Neural crest cell (in vitro differentiated cells): Measurements from ENCODE around the gene TSFM. TPM values are rescaled to one million over a fixed set of nuclear protein-coding genes. Genes with fewer than 3 reads are reported as not detected.

ENCODE experiments used
- DNase-seq: peaks from one replicate; pipeline ENCODE4 v3.0.0; 2021; ENCODE audit warnings: low read depth, mixed read lengths, low spot score
- H3K27ac Mint-ChIP-seq: one replicate; pipeline ENCODE4 v1.8.0; 2021; ENCODE audit warnings: mild to moderate bottlenecking, mixed read lengths; ENCODE audit not compliant: unreplicated experiment
- H3K27me3 Mint-ChIP-seq: 2 replicates; pipeline ENCODE4 v1.8.0; 2021; ENCODE audit warnings: low read depth, mild to moderate bottlenecking, mixed read lengths
- H3K36me3 Mint-ChIP-seq: 2 replicates; pipeline ENCODE4 v1.8.0; 2021; ENCODE audit warnings: low read depth, mild to moderate bottlenecking, mixed read lengths
- H3K4me1 Mint-ChIP-seq: 2 replicates; pipeline ENCODE4 v1.8.0; 2021; ENCODE audit warnings: mixed read lengths
- H3K4me3 Mint-ChIP-seq: one replicate; pipeline ENCODE4 v1.8.0; 2021; ENCODE audit warnings: mild to moderate bottlenecking, mixed read lengths
- H3K9me3 Mint-ChIP-seq: 2 replicates; pipeline ENCODE4 v1.8.0; 2021; ENCODE audit warnings: mixed read lengths
- CTCF ChIP-seq: fragments of 200-600 bp; sonication (generic); conservative IDR thresholded peaks from 2 replicates; pipeline ENCODE4 v1.5.0; 2021; ENCODE audit warnings: antibody characterized with exemption, mild to moderate bottlenecking
- total RNA-seq: library from RNA; stranded (reverse); gene quantifications from 2 replicates; pipeline ENCODE4 v1.2.1, GENCODE V29; 2021

TSFM gene
- total RNA-seq, 1 donor from 2014 or later, result 32.3 TPM

- no peak for TF ChIP-seq CTCF
- Mint-ChIP-seq H3K27ac (peak overlapping the region; percentile 83), H3K9me3 (no peaks in the 10 kb centered on the region), H3K4me3 (no peak overlapping the region), H3K27me3 (no peaks in the 10 kb centered on the region), H3K4me1 (no peaks in the 10 kb centered on the region), H3K36me3 (no peaks in the 10 kb centered on the region)
- DNase-seq, result no peak
Measured at GRCh38 chr12:57813111-57813970, 30.8 kb downstream of the TSFM start.

GRCh38 chr12:57813971-57814772 is 31.6 kb downstream of the TSFM start:
- no peak overlapping the region for H3K27ac Mint-ChIP-seq
- H3K4me3 Mint-ChIP-seq, result no peak overlapping the region
- no peaks in the 10 kb centered on the region for H3K4me1 Mint-ChIP-seq
- no peaks in the 10 kb centered on the region for H3K36me3 Mint-ChIP-seq
- DNase-seq, result no peak
- H3K27me3 Mint-ChIP-seq, result no peaks in the 10 kb centered on the region
- no peaks in the 10 kb centered on the region for H3K9me3 Mint-ChIP-seq
- TF ChIP-seq CTCF, result no peak

GRCh38 chr12:57815177-57816000 is 32.8 kb downstream of the TSFM start:
- Mint-ChIP-seq H3K27me3 (no peaks in the 10 kb centered on the region), H3K36me3 (no peaks in the 10 kb centered on the region), H3K4me3 (no peak overlapping the region), H3K27ac (peak overlapping the region; percentile 27), H3K4me1 (no peaks in the 10 kb centered on the region), H3K9me3 (no peaks in the 10 kb centered on the region)
- TF ChIP-seq CTCF, result no peak
- DNase-seq, result no peak

- Mint-ChIP-seq H3K27ac (no peak overlapping the region), H3K4me3 (no peak overlapping the region), H3K27me3 (no peaks in the 10 kb centered on the region), H3K4me1 (no peaks in the 10 kb centered on the region), H3K9me3 (no peaks in the 10 kb centered on the region), H3K36me3 (no peaks in the 10 kb centered on the region)
- DNase-seq, result no peak
- TF ChIP-seq CTCF, result no peak
Measured at GRCh38 chr12:57816001-57816854, 33.6 kb downstream of the TSFM start.

GRCh38 chr12:57816855-57817151 is 34.2 kb downstream of the TSFM start:
- Mint-ChIP-seq H3K4me3 (no peak overlapping the region), H3K27me3 (no peaks in the 10 kb centered on the region), H3K36me3 (no peaks in the 10 kb centered on the region), H3K4me1 (no peaks in the 10 kb centered on the region), H3K27ac (no peak overlapping the region), H3K9me3 (no peaks in the 10 kb centered on the region)
- TF ChIP-seq CTCF, result no peak
- DNase-seq, result no peak
